ENCODE data around the gene SYT15. TPM values are rescaled to one million over a fixed set of nuclear protein-coding genes. Genes with fewer than 3 reads are reported as not detected.

SYT15 gene
- total RNA-seq, 1 experiment from 2014 or later: 2.2 TPM

GRCh38 chr10:46544989-46545791 is 33.7 kb upstream of the SYT15 start:
- Mint-ChIP-seq H3K4me1 (ENCODE audit: low read depth, unreplicated experiment) (peaks cover 37% of the 10 kb centered on the region), H3K36me3 (ENCODE audit: insufficient read depth, unreplicated experiment) (peaks cover 6% of the 10 kb centered on the region), H3K27ac (ENCODE audit: unreplicated experiment) (no peak overlapping the region), H3K9me3 (ENCODE audit: low read depth, unreplicated experiment) (no peaks in the 10 kb centered on the region), H3K27me3 (ENCODE audit: unreplicated experiment) (no peaks in the 10 kb centered on the region), H3K4me3 (ENCODE audit: low read depth, unreplicated experiment) (no peak overlapping the region)
- TF ChIP-seq CTCF (IDR thresholded peaks at IDR 0.05; ENCODE audit: unreplicated experiment): peak; percentile 89
- intact Hi-C loops (cut with micrococcal nuclease; ENCODE audit: unreplicated experiment): loop anchor here (1.0 kb wide), 1 partner anchor 317 kb away; no protein-coding TSS in a partner anchor
- CTCF ChIA-PET: interaction anchor here (0.7 to 2.8 kb wide), 10 partner anchors 8 to 21 kb away, joined by 3 to 15 read pairs (median 4); partner anchors contain the start of gene GPRIN2
- peak; percentile 70 for DNase-seq
- no TSS peak for BruUV-seq (replicated peaks)

DNA sequence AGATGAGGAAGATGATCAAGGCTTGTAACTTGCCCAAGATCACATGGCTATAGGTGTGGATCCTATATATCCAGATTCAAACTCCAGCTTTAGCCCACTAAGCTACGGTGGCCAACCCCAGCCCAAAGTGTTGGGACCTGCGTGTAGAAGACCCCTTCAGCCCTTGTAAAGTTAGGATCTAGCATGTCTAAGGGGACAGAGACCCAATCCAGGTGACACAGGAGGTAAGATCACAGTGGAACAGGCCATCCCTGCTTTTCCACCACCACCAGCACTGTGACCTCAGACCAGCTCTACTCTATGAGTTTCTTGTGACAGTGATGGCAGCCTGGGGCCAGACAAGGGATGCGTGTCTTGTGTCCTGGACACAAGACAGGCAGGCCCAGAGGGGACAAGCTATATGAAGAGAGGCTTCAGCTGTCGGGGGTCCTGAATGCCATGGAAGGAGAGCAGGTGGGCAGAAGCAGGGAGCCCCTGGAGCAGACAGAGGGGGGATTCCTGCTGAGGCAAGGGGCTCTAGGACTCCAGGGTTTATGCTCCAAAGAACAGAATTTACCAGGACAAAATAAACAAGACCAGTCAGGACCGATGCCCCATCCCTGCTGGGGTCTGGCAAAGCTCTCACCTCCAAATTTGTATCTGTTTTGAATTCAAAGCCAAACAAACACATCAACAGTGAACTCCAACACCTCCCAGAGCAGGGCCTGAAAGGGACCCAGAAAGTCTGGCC is 32.9 kb upstream of the SYT15 start:
- CTCF ChIA-PET: interaction anchor here (0.7 to 2.8 kb wide), 4 partner anchors 8 to 22 kb away, joined by 3 to 15 read pairs (median 8); partner anchors contain the start of gene GPRIN2
- Mint-ChIP-seq H3K9me3 (ENCODE audit: low read depth, unreplicated experiment) (no peaks in the 10 kb centered on the region), H3K27me3 (ENCODE audit: unreplicated experiment) (no peaks in the 10 kb centered on the region), H3K36me3 (ENCODE audit: insufficient read depth, unreplicated experiment) (no peaks in the 10 kb centered on the region), H3K4me3 (ENCODE audit: low read depth, unreplicated experiment) (no peak overlapping the region), H3K27ac (ENCODE audit: unreplicated experiment) (no peak overlapping the region), H3K4me1 (ENCODE audit: low read depth, unreplicated experiment) (peaks cover 31% of the 10 kb centered on the region)
- intact Hi-C loops (cut with micrococcal nuclease; ENCODE audit: unreplicated experiment): loop anchor here (1.0 kb wide), 1 partner anchor 318 kb away; no protein-coding TSS in a partner anchor
- DNase-seq: peak; percentile 8
- no TSS peak for BruUV-seq (replicated peaks)
- no peak for TF ChIP-seq CTCF (IDR thresholded peaks at IDR 0.05; ENCODE audit: unreplicated experiment)

DNA sequence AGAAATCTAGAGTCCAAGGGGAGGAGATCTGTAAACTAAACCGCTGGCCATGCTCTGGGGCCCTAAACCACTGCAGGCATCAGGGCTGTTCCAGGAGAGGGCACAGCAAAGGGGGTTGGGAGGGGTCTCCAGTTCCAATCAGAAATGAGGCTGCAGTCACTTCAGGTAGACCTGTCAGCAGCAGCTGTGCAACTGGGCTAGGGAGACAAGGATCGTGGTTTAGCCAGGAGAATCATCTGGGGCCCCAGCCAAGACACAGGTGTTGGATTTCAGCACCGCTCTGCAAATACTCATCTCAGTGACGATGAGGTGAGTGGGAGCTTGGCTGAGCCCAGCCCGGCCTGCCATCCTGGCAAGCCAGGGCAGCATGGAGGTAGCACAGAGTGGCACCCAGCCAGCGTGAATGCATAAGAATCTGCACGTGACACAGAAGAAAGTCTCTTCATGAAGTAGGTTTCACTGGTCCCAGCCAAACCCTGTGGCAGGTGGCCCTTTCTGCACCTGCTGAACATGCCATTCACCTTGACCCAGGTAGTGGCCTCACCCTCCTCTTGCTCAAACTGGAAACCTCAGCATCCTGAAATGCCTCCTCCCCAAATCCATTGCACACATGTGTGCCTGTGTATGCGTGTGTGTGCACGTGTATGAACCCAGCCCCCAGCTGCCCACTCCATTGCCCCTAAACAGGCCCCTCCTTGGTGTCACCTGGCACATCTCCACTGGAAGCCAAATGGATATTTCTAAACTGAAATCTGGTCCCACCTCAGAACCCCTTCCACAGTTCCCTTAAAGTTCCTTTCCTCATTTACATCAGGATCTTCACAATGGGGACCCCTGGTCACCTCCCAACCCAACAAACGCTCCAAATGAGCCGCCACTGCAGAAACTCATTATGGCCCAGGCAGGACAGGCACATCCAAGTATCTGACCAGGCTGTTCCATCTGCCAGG is 32.1 kb upstream of the SYT15 start:
- Mint-ChIP-seq H3K27me3 (ENCODE audit: unreplicated experiment) (no peaks in the 10 kb centered on the region), H3K4me1 (ENCODE audit: low read depth, unreplicated experiment) (peaks cover 30% of the 10 kb centered on the region), H3K27ac (ENCODE audit: unreplicated experiment) (no peak overlapping the region), H3K9me3 (ENCODE audit: low read depth, unreplicated experiment) (no peaks in the 10 kb centered on the region), H3K4me3 (ENCODE audit: low read depth, unreplicated experiment) (no peak overlapping the region), H3K36me3 (ENCODE audit: insufficient read depth, unreplicated experiment) (no peaks in the 10 kb centered on the region)
- no peak for TF ChIP-seq CTCF (IDR thresholded peaks at IDR 0.05; ENCODE audit: unreplicated experiment)
- no TSS peak for BruUV-seq (replicated peaks)
- intact Hi-C loops (cut with micrococcal nuclease; ENCODE audit: unreplicated experiment): no loop called here
- peak; percentile 22 for DNase-seq
- CTCF ChIA-PET: no interaction called here
